Coronary artery (tissue), 2 donors: ENCODE measurements around the gene PLEKHO2.
A peak's percentile ranks its signal among the peaks of the same experiment; 100 is the strongest.

ENCODE experiments used
- DNase-seq: peaks from one replicate; pipeline ENCODE4 v3.0.0-alpha.2; 2017; ENCODE audit warnings: low spot score
- H3K27ac ChIP-seq, 2 donors: fragments of 200-600 bp; sonication (generic); one replicate each; pipeline ENCODE4 v1.5.1; 2016 to 2019
- H3K4me3 ChIP-seq: fragments of 200-600 bp; sonication (generic); 2 replicates; pipeline ENCODE4 v1.5.1; 2016; ENCODE audit warnings: mild to moderate bottlenecking, moderate library complexity
- CTCF ChIP-seq: fragments of 200-600 bp; sonication (generic); IDR thresholded peaks from one replicate; pipeline ENCODE4 v1.5.1; 2019; ENCODE audit warnings: antibody characterized with exemption

PLEKHO2 gene

GRCh38 chr15:64878705-64879104 lies 37.0 kb downstream of the PLEKHO2 start:
- no peak overlapping the region for H3K4me3 ChIP-seq
- peak overlapping the region in 1 of 2 donors; percentile 81 for H3K27ac ChIP-seq
- DNase-seq = no peak
- no peak for TF ChIP-seq CTCF

GRCh38 chr15:64883100-64883581 lies 41.4 kb downstream of the PLEKHO2 start:
- no peak overlapping the region for H3K4me3 ChIP-seq

GRCh38 chr15:64883997-64884511 lies 42.3 kb downstream of the PLEKHO2 start:
- TF ChIP-seq CTCF = no peak
- no peak for DNase-seq
- peak overlapping the region; percentile 37 to 77 for H3K27ac ChIP-seq

More at GRCh38 chr15:64883100-64883581, 41.4 kb downstream of the PLEKHO2 start:
- TF ChIP-seq CTCF = no peak
- H3K27ac ChIP-seq = peak overlapping the region; percentile 37 to 77
- no peak for DNase-seq

DNA sequence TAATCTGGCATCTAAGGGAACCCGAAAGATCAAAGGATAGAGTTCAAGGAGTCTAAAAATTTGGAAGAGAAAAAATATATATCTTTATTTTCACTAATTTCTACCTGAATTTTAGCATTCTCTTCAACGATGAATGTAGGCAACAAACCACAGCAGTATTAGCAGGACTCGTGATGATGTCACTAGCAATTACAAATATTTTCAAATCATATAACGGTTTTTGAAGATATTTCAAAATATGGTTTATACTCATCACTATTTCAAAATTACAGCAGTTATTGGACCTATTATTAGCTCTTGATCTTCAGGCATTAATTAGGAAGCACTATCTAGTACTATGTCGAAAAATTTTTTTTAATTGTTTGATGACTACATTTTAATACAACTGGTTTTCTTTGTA lies 43.0 kb downstream of the PLEKHO2 start:
- DNase-seq = no peak
- TF ChIP-seq CTCF = no peak
- Histone ChIP-seq H3K27ac (no peak overlapping the region), H3K4me3 (no peak overlapping the region)

More at GRCh38 chr15:64883997-64884511, 42.3 kb downstream of the PLEKHO2 start:
- no peak overlapping the region for H3K4me3 ChIP-seq

DNA sequence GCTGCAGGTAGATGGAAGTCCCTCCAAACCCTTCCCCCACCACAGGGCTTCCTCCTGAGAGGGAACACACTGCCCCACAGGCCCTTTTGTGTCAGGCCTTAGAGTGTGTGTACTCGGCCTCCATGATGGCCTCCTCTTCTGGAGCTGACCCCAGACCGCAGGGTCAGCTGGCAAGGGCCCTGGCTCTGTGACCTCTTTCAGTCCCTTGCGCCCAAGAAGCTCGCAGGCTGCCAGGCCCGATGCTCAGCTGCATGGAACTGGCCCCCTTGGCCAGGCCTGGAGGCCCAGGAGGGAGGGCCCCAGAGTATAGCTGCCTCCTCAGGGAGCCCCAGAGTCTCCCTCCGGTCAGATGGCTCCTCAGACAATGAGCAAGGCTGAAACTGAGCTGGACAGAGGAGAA lies 46.6 kb downstream of the PLEKHO2 start:
- no peak for DNase-seq
- no peak for TF ChIP-seq CTCF
- Histone ChIP-seq H3K4me3 (no peak overlapping the region), H3K27ac (no peak overlapping the region)

DNA sequence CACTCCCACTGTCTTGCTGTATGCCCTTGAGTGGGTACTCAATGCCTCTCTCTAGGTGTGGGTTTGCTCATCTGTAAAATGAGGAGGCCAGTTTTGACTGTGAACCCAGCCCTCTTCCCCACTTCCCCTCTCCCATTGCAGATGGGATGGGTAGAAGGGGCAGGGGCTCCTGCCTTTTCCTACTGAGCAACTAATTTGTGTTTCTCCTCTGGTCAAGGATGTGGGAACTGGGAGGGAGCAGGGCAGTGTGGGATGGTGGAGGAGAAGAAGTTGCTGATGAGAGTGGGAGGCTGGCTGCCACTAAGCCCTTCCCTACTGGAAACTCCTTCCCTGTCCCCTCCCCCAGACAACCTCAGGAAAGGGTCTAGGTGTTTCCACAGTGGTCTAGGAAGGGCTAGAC lies 49.8 kb downstream of the PLEKHO2 start:
- TF ChIP-seq CTCF = no peak
- Histone ChIP-seq H3K4me3 (no peak overlapping the region), H3K27ac (peak overlapping the region in 1 of 2 donors; percentile 88)
- DNase-seq = no peak

DNA sequence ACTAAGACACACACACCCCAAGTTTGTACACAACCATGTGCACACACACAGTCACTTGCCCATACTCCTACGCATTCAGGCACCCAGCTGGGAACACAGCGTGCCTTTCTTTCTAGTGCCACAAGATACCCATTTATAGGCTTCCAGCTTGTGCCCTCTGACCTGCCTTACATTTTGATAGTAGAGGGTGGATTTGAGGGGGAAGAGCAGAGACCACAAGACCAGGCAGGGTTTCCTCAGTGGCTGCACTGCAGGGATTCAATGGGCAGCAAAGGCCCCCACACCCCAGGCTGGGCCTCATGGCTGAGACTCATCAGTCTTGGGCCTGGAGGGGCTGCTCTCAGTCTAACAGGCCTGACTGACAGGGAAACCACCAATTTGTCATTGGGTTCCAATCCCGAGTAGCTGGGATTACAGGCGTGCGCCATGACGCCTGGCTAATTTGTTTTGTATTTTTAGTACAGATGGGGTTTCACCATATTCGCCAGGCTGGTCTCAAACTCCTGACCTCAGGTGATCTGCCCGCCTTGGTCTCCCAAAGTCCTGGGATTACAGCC lies 51.2 kb downstream of the PLEKHO2 start:
- DNase-seq = no peak
- TF ChIP-seq CTCF = no peak
- H3K27ac ChIP-seq = peak overlapping the region; percentile 35 to 88
- H3K4me3 ChIP-seq = no peak overlapping the region
